Measurements from ENCODE around the gene LRRIQ1.

LRRIQ1 gene

GRCh38 chr12:85281636-85282312 lies 245.6 kb downstream of the LRRIQ1 start:
- DNase-seq = no peak

- DNase-seq = no peak
Measured at GRCh38 chr12:85283560-85283959, 247.4 kb downstream of the LRRIQ1 start.
